IMR-90 (cell line): Measurements from ENCODE around the gene APEX1. TPM values are rescaled to one million over a fixed set of nuclear protein-coding genes. Genes with fewer than 3 reads are reported as not detected.

Experiments
- ATAC-seq: fragments of 200-7000 bp; cut with Tn5 transposase; 2 replicates; pipeline ENCODE4 v1.9.1; 2020; ENCODE audit warnings: low read depth, mild to moderate bottlenecking, moderate library complexity
- BruUV-seq: library from RNA; stranded (reverse); fragments of 400-500 nt; replicated peaks from 2 replicates; lab custom pipeline; 2021; lab: Mats Ljungman, UMichigan
- CTCF ChIA-PET: fragments of 300-600 bp; formaldehyde crosslinking; extraction: SDS; loops from one replicate; lab custom pipeline; 2021; ENCODE audit warnings: antibody characterized with exemption; lab: Yijun Ruan, JAX
- POLR2A ChIA-PET: fragments of 300-600 bp; sonication (Branson Sonifier 250); formaldehyde crosslinking; loops from one replicate; lab custom pipeline; 2022; ENCODE audit warnings: antibody characterized with exemption; ENCODE audit not compliant: unreplicated experiment; lab: Charles Lee
- DNase-seq: peaks from one replicate; pipeline ENCODE4 v3.0.0; 2013
- H2AFZ ChIP-seq: replicated peaks from 2 replicates; pipeline ENCODE3; 2013; ENCODE audit warnings: low read length, mild to moderate bottlenecking; ENCODE audit not compliant: poor library complexity
- H2AK5ac ChIP-seq: 2 replicates; pipeline ENCODE4 v1.6.1; 2013; ENCODE audit warnings: low read depth, low read length, inconsistent platforms
- H2AK9ac ChIP-seq: replicated peaks from 2 replicates; pipeline ENCODE3; 2013; ENCODE audit warnings: mild to moderate bottlenecking, low read depth, low read length, moderate library complexity; ENCODE audit not compliant: poor library complexity
- H2BK120ac ChIP-seq: 2 replicates; pipeline ENCODE4 v1.6.1; 2013; ENCODE audit warnings: low read depth, low read length, inconsistent platforms
- H2BK15ac ChIP-seq: 3 replicates; pipeline ENCODE4 v1.6.1; 2013; ENCODE audit warnings: low read depth, low read length, inconsistent platforms
- H2BK20ac ChIP-seq: 2 replicates; pipeline ENCODE4 v1.6.1; 2013; ENCODE audit warnings: low read depth, mild to moderate bottlenecking, inconsistent platforms, low read length, moderate library complexity
- H2BK5ac ChIP-seq: 2 replicates; pipeline ENCODE4 v1.6.1; 2013; ENCODE audit warnings: mild to moderate bottlenecking, low read depth, low read length, inconsistent platforms; ENCODE audit not compliant: poor library complexity, severe bottlenecking
- H3K14ac ChIP-seq: replicated peaks from 2 replicates; pipeline ENCODE4 v1.6.1; 2013; ENCODE audit warnings: low read depth, low read length, inconsistent platforms
- H3K18ac ChIP-seq: 2 replicates; pipeline ENCODE4 v1.6.1; 2013; ENCODE audit warnings: low read depth, low read length, control low read depth
- H3K23ac ChIP-seq: 2 replicates; pipeline ENCODE4 v1.6.1; 2013; ENCODE audit warnings: low read depth, low read length, inconsistent platforms
- H3K27ac ChIP-seq: 2 replicates; pipeline ENCODE4 v1.5.1; 2013; ENCODE audit warnings: mild to moderate bottlenecking, control low read depth, low read length; ENCODE audit not compliant: insufficient read depth
- H3K27me3 ChIP-seq: 2 replicates; pipeline ENCODE4 v1.6.1; 2013; ENCODE audit warnings: low read length; ENCODE audit not compliant: control insufficient read depth, insufficient read depth
- H3K36me3 ChIP-seq: 2 replicates; pipeline ENCODE4 v1.6.1; 2013; ENCODE audit warnings: low read length, mixed read lengths; ENCODE audit not compliant: control insufficient read depth, insufficient read depth
- H3K4ac ChIP-seq: 2 replicates; pipeline ENCODE4 v1.6.1; 2013; ENCODE audit warnings: low read depth, low read length, inconsistent platforms
- H3K4me1 ChIP-seq: 2 replicates; pipeline ENCODE4 v1.6.1; 2013; ENCODE audit warnings: low read length, mixed read lengths; ENCODE audit not compliant: control insufficient read depth, insufficient read depth
- H3K4me2 ChIP-seq: 2 replicates; pipeline ENCODE4 v1.6.1; 2013; ENCODE audit warnings: low read depth, mild to moderate bottlenecking, control low read depth, low read length, moderate library complexity
- H3K4me3 ChIP-seq: 2 replicates; pipeline ENCODE4 v1.5.1; 2013; ENCODE audit warnings: low read depth, mild to moderate bottlenecking, control low read depth, low read length, moderate library complexity; ENCODE audit not compliant: insufficient read depth
- H3K56ac ChIP-seq: 2 replicates; pipeline ENCODE4 v1.6.1; 2013; ENCODE audit warnings: low read length, inconsistent platforms; ENCODE audit not compliant: insufficient read depth; ENCODE audit errors: extremely low read depth
- H3K79me1 ChIP-seq, 2 experiments: 2 replicates each; pipeline ENCODE4 v1.6.1; 2013; ENCODE audit warnings: low read length in 2 of 2, inconsistent platforms in 1 of 2, low read depth in 1 of 2
- H3K9ac ChIP-seq: 2 replicates; pipeline ENCODE4 v1.6.1; 2013; ENCODE audit warnings: low read depth, low read length, control low read depth
- H3K9me1 ChIP-seq: 2 replicates; pipeline ENCODE4 v1.6.1; 2013; ENCODE audit warnings: low read length, inconsistent platforms; ENCODE audit not compliant: insufficient read depth
- H3K9me3 ChIP-seq: 2 replicates; pipeline ENCODE4 v1.6.1; 2013; ENCODE audit warnings: low read length; ENCODE audit not compliant: control insufficient read depth, insufficient read depth
- H4K20me1 ChIP-seq: 2 replicates; pipeline ENCODE4 v1.6.1; 2013; ENCODE audit warnings: low read length, inconsistent platforms; ENCODE audit not compliant: insufficient read depth
- H4K5ac ChIP-seq: 2 replicates; pipeline ENCODE4 v1.6.1; 2013; ENCODE audit warnings: mild to moderate bottlenecking, low read depth, low read length, control low read depth
- H4K8ac ChIP-seq, 2 experiments: 2 replicates each; pipeline ENCODE4 v1.6.1; 2013; ENCODE audit warnings: low read depth in 2 of 2, low read length in 2 of 2, control low read depth in 1 of 2, inconsistent platforms in 1 of 2
- H4K91ac ChIP-seq: 2 replicates; pipeline ENCODE4 v1.6.1; 2013; ENCODE audit warnings: low read depth, low read length, inconsistent platforms; ENCODE audit not compliant: insufficient read depth
- BHLHE40 ChIP-seq: fragments of 150-350 bp; IDR thresholded peaks from 2 replicates; pipeline ENCODE4 v1.6.1; 2016; ENCODE audit warnings: mild to moderate bottlenecking, low read depth, low read length
- CHD1 ChIP-seq: IDR thresholded peaks from 2 replicates; pipeline ENCODE4 v1.6.1; 2012; ENCODE audit warnings: low read depth, low read length, improper control_type of control experiment
- CTCF ChIP-seq: conservative IDR thresholded peaks from 2 replicates; pipeline ENCODE4 v1.5.1; 2012; ENCODE audit warnings: mild to moderate bottlenecking, low read depth, low read length, improper control_type of control experiment
- ELK1 ChIP-seq: fragments of 150-350 bp; IDR thresholded peaks from 2 replicates; pipeline ENCODE4 v1.6.1; 2016; ENCODE audit warnings: low read depth, mild to moderate bottlenecking, low read length, moderate library complexity, borderline replicate concordance
- FOS ChIP-seq: fragments of 150-350 bp; IDR thresholded peaks from 2 replicates; pipeline ENCODE4 v1.6.1; 2016; ENCODE audit warnings: low read depth, low read length
- MAZ ChIP-seq: IDR thresholded peaks from 2 replicates; pipeline ENCODE4 v1.6.1; 2012; ENCODE audit warnings: low read depth, mild to moderate bottlenecking, low read length, improper control_type of control experiment, moderate library complexity, borderline replicate concordance
- MXI1 ChIP-seq: IDR thresholded peaks from 2 replicates; pipeline ENCODE4 v1.6.1; 2012; ENCODE audit warnings: low read depth, mild to moderate bottlenecking, low read length, moderate library complexity, borderline replicate concordance
- POLR2A ChIP-seq: IDR thresholded peaks from 2 replicates; pipeline ENCODE4 v1.6.1; 2012; ENCODE audit warnings: mild to moderate bottlenecking, low read depth, low read length
- RCOR1 ChIP-seq: IDR thresholded peaks from 2 replicates; pipeline ENCODE4 v1.6.1; 2012; ENCODE audit warnings: mild to moderate bottlenecking, low read length, improper control_type of control experiment; ENCODE audit not compliant: insufficient replicate concordance
- USF2 ChIP-seq: fragments of 150-350 bp; IDR thresholded peaks from 2 replicates; pipeline ENCODE4 v1.6.1; 2017; ENCODE audit warnings: mild to moderate bottlenecking, antibody characterized with exemption, low read length, low read depth
- WGBS, 2 experiments: methylation state at CpG; one replicate each; pipeline versions ENCODE4 v1.1.5 to v1.1.7; 2013; ENCODE audit warnings: missing lambda C conversion rate in 2 of 2; ENCODE audit not compliant: insufficient read length in 1 of 2; ENCODE audit errors: extremely low coverage in 2 of 2; 5-methylcytosine and 5-hydroxymethylcytosine counted together
- dilution Hi-C: fragments of 300-500 bp; cut with HindIII; formaldehyde crosslinking; loops from one replicate; pipeline ENCODE4 v1.14.3; 2018; ENCODE audit warnings: low sequenced_read_pairs; ENCODE audit not compliant: unreplicated experiment
- in situ Hi-C: fragments of 300-500 bp; cut with MboI; formaldehyde crosslinking; loops from 3 replicates; pipeline ENCODE4 v1.14.3; 2019; ENCODE audit warnings: low sequenced_read_pairs, inconsistent platforms, mixed read lengths
- intact Hi-C: fragments of 100-400 bp; cut with micrococcal nuclease; formaldehyde crosslinking; loops from 2 replicates; pipeline ENCODE4 v1.10.0; 2022
- polyA plus RNA-seq, 3 experiments: library from polyadenylated mRNA; depleted of rRNA; stranded (reverse); fragments of >200 nt; gene quantifications; 2 replicates each; pipeline ENCODE4 v1.2.3, GENCODE V29; 2012; ENCODE audit warnings: low replicate concordance in 1 of 3
- total RNA-seq: library from RNA; depleted of rRNA; stranded (reverse); fragments of >200 nt; gene quantifications from 2 replicates; pipeline ENCODE4 v1.2.3, GENCODE V29; 2012

Gene APEX1
- total and polyA plus RNA-seq, 2 of the 4 experiments (the other 2 are of a cell fraction): 125 to 241 TPM

- Histone ChIP-seq H4K8ac (no peak overlapping the region), H3K4ac (no peak overlapping the region), H3K9ac (no peak overlapping the region), H4K91ac (no peak overlapping the region), H2BK15ac (no peak overlapping the region), H2BK20ac (no peak overlapping the region), H3K36me3 (no peaks in the 10 kb centered on the region), H2BK5ac (no peak overlapping the region), H3K56ac (no peak overlapping the region), H2AFZ (no peak overlapping the region), H4K5ac (no peak overlapping the region), H2AK5ac (no peak overlapping the region), H3K23ac (no peak overlapping the region), H3K27me3 (peaks cover 2% of the 10 kb centered on the region), H3K9me1 (no peaks in the 10 kb centered on the region), H3K4me2 (no peak overlapping the region), H3K18ac (no peak overlapping the region), H3K14ac (no peak overlapping the region), H3K4me3 (no peak overlapping the region), H2BK120ac (no peak overlapping the region), H3K27ac (no peak overlapping the region), H3K9me3 (no peaks in the 10 kb centered on the region), H3K4me1 (peaks cover 3% of the 10 kb centered on the region; the same call in 1 of the 2 replicates), H4K20me1 (no peaks in the 10 kb centered on the region), H3K79me1 (no peaks in the 10 kb centered on the region), H2AK9ac (no peak overlapping the region)
- in situ Hi-C loops (loop anchor here (10.0 kb wide), 1 partner anchor 265 kb away; the partner anchor contains the start of genes ANG and RNASE4), intact Hi-C loops (no loop called here), dilution Hi-C loops (no loop called here)
- POLR2A ChIA-PET: no interaction called here
- BruUV-seq: no TSS peak
- CTCF ChIA-PET: no interaction called here
- no peak for TF ChIP-seq FOS
- no peak for TF ChIP-seq MXI1
- no peak for TF ChIP-seq ELK1
- TF ChIP-seq CHD1: no peak
- TF ChIP-seq USF2: no peak
- no peak for TF ChIP-seq POLR2A
- TF ChIP-seq MAZ: no peak
- no peak for TF ChIP-seq RCOR1
- TF ChIP-seq BHLHE40: no peak
- no peak for TF ChIP-seq CTCF
- ATAC-seq (no peak), DNase-seq (no peak)
- WGBS, 2 experiments: no CpG with 5 or more reads among the region's 1 CpG
These were observed 35.6 kb upstream of the APEX1 start for GRCh38 chr14:20419419-20419818.
